IMR-90 (cell line): Measurements from ENCODE around the gene CAMK2D.

Experiments used
- BHLHE40 ChIP-seq: fragments of 150-350 bp; IDR thresholded peaks from 2 replicates; pipeline ENCODE4 v1.6.1; 2016; ENCODE audit warnings: mild to moderate bottlenecking, low read depth, low read length
- CEBPB ChIP-seq: IDR thresholded peaks from 2 replicates; pipeline ENCODE4 v1.6.1; 2012; ENCODE audit warnings: low read depth, low read length, improper control_type of control experiment
- CHD1 ChIP-seq: IDR thresholded peaks from 2 replicates; pipeline ENCODE4 v1.6.1; 2012; ENCODE audit warnings: low read depth, low read length, improper control_type of control experiment
- MXI1 ChIP-seq: IDR thresholded peaks from 2 replicates; pipeline ENCODE4 v1.6.1; 2012; ENCODE audit warnings: low read depth, mild to moderate bottlenecking, low read length, moderate library complexity, borderline replicate concordance
- POLR2A ChIP-seq: IDR thresholded peaks from 2 replicates; pipeline ENCODE4 v1.6.1; 2012; ENCODE audit warnings: mild to moderate bottlenecking, low read depth, low read length
- RAD21 ChIP-seq: IDR thresholded peaks from 2 replicates; pipeline ENCODE4 v1.6.1; 2012; ENCODE audit warnings: low read length, improper control_type of control experiment
- RCOR1 ChIP-seq: IDR thresholded peaks from 2 replicates; pipeline ENCODE4 v1.6.1; 2012; ENCODE audit warnings: mild to moderate bottlenecking, low read length, improper control_type of control experiment; ENCODE audit not compliant: insufficient replicate concordance
- RFX5 ChIP-seq: IDR thresholded peaks from 2 replicates; pipeline ENCODE4 v1.8.0; 2012; ENCODE audit warnings: low read depth, mild to moderate bottlenecking, low read length, moderate library complexity
- SMC3 ChIP-seq: fragments of 150-350 bp; IDR thresholded peaks from 2 replicates; pipeline ENCODE4 v1.6.1; 2016; ENCODE audit warnings: low read depth, mild to moderate bottlenecking, antibody characterized with exemption, low read length, moderate library complexity
- TF ChIP-seq, protein P1 (sequence below): conservative IDR thresholded peaks from 2 replicates; pipeline ENCODE4 v1.5.1; 2012; ENCODE audit warnings: mild to moderate bottlenecking, low read depth, low read length, improper control_type of control experiment
- TF ChIP-seq, protein P2 (sequence below): fragments of 150-350 bp; IDR thresholded peaks from 2 replicates; pipeline ENCODE4 v1.6.1; 2016; ENCODE audit warnings: low read depth, mild to moderate bottlenecking, low read length, moderate library complexity, borderline replicate concordance
- TF ChIP-seq, protein P3 (sequence below): fragments of 150-350 bp; IDR thresholded peaks from 2 replicates; pipeline ENCODE4 v1.6.1; 2017; ENCODE audit warnings: mild to moderate bottlenecking, antibody characterized with exemption, low read length, low read depth

DNA sequence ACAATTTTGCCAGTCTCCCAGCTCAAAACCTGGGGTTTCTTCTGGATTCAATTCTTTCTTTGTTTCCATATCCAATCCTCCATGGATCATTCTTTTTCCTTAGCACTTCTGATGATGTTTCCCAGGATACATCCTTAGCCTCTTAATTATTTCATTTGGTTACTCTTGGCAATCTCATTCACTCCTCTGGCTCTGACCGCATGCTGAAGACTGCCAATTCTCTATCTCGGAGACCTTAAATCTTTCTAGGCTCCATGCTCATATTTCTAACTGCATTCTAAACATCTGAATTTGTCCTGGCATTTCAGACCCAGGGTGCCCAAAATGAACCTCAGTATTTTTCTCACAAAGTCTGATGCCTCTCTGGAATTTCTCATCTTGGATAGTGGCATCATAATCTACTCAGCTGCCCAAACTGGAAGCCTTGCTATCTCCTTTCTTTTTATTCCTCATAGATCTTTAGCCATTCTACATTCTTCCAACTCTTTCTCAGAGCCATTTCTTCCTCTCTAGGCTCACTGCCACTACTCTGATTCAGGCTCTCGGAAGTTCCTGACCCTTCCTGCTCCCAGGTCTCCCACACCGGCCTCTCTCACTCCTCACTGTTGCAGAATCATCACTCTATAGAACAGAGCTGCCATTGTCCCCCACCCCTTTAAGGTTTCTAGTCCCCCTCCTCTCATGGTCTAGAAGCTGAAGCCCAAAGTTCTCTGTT, 290.2 kb downstream of the CAMK2D start:
- no peak for TF ChIP-seq POLR2A
- no peak for TF ChIP-seq BHLHE40
- TF ChIP-seq, protein P1, sequence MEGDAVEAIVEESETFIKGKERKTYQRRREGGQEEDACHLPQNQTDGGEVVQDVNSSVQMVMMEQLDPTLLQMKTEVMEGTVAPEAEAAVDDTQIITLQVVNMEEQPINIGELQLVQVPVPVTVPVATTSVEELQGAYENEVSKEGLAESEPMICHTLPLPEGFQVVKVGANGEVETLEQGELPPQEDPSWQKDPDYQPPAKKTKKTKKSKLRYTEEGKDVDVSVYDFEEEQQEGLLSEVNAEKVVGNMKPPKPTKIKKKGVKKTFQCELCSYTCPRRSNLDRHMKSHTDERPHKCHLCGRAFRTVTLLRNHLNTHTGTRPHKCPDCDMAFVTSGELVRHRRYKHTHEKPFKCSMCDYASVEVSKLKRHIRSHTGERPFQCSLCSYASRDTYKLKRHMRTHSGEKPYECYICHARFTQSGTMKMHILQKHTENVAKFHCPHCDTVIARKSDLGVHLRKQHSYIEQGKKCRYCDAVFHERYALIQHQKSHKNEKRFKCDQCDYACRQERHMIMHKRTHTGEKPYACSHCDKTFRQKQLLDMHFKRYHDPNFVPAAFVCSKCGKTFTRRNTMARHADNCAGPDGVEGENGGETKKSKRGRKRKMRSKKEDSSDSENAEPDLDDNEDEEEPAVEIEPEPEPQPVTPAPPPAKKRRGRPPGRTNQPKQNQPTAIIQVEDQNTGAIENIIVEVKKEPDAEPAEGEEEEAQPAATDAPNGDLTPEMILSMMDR, result no peak
- TF ChIP-seq RFX5, result no peak
- TF ChIP-seq MXI1, result no peak
- no peak for TF ChIP-seq RCOR1
- TF ChIP-seq, protein P2, sequence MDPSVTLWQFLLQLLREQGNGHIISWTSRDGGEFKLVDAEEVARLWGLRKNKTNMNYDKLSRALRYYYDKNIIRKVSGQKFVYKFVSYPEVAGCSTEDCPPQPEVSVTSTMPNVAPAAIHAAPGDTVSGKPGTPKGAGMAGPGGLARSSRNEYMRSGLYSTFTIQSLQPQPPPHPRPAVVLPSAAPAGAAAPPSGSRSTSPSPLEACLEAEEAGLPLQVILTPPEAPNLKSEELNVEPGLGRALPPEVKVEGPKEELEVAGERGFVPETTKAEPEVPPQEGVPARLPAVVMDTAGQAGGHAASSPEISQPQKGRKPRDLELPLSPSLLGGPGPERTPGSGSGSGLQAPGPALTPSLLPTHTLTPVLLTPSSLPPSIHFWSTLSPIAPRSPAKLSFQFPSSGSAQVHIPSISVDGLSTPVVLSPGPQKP, result no peak
- TF ChIP-seq SMC3, result no peak
- TF ChIP-seq, protein P3, sequence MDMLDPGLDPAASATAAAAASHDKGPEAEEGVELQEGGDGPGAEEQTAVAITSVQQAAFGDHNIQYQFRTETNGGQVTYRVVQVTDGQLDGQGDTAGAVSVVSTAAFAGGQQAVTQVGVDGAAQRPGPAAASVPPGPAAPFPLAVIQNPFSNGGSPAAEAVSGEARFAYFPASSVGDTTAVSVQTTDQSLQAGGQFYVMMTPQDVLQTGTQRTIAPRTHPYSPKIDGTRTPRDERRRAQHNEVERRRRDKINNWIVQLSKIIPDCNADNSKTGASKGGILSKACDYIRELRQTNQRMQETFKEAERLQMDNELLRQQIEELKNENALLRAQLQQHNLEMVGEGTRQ, result no peak
- TF ChIP-seq RAD21, result no peak
- no peak for TF ChIP-seq CEBPB
- TF ChIP-seq CHD1, result no peak
